SK-N-SH (cell line): ENCODE results near the gene METRNL.

Source experiments
- CTCF ChIP-seq: fragments of 200-600 bp; sonication (generic); IDR thresholded peaks from 2 replicates; pipeline ENCODE4 v1.6.1; 2017; ENCODE audit warnings: antibody characterized with exemption, mild to moderate bottlenecking, moderate library complexity
- ELF1 ChIP-seq: IDR thresholded peaks from 2 replicates; pipeline ENCODE4 v1.4.0; 2012
- NFIC ChIP-seq: IDR thresholded peaks from 2 replicates; pipeline ENCODE4 v1.4.0; 2012; ENCODE audit warnings: borderline replicate concordance
- POLR2AphosphoS5 ChIP-seq: IDR thresholded peaks from 2 replicates; pipeline ENCODE4 v1.6.1; 2012; ENCODE audit warnings: low read depth, low read length
- RAD21 ChIP-seq: IDR thresholded peaks from 2 replicates; pipeline ENCODE4 v1.6.1; 2012; ENCODE audit warnings: mild to moderate bottlenecking, low read length
- RCOR1 ChIP-seq: fragments of 150-350 bp; IDR thresholded peaks from 2 replicates; pipeline ENCODE4 v1.6.1; 2017; ENCODE audit warnings: antibody characterized with exemption, low read length

DNA sequence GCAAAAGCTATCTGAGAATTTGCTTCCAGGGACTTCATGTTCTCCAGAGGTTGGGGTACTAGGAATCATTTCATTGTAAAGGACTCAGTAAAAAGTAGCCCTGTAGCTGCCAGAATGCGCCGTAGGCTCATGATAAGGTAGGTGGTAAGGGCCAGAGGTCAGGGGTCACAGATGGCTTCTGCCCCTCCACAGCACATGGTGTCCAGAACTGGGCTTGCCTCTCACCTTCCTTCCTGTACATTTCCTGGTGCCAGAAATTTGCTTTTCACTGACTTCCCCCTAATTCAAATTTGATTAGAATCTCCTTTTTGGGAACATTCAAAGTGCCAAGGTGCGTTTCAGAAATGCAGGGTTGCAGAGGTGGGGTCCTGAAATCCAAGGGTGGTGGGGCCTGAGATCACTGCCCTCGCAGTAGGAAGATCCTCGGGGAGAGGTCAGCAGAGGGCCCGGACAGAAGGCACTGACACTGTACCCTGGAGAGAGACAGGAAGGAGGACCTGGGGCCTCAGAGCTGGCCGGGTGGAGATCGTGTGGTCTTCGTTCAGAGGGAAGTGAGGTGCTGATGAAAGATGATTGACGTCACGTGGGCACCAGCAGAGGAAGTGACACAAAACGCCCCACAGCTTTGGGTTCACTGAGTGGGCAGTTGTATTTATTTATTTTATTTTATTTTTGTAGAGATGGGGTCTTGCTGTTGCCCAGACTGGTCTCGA is 25.5 kb upstream of the METRNL start:
- TF ChIP-seq NFIC = no peak
- no peak for TF ChIP-seq ELF1
- no peak for TF ChIP-seq RAD21
- TF ChIP-seq CTCF = no peak
- no peak for TF ChIP-seq RCOR1
- TF ChIP-seq POLR2AphosphoS5 = no peak
